ENCODE data around the gene RAB37.

Gene RAB37

GRCh38 chr17:74728033-74728701, 8.9 kb upstream of the RAB37 start:
- DNase-seq (ENCODE audit: low read depth, low spot score): no peak

- DNase-seq (ENCODE audit: low read depth, low spot score): no peak
Measured at GRCh38 chr17:74728702-74729075, 8.4 kb upstream of the RAB37 start.

GRCh38 chr17:74729368-74729767, 7.7 kb upstream of the RAB37 start:
- no peak for DNase-seq (ENCODE audit: low read depth, low spot score)

- DNase-seq (ENCODE audit: low read depth, low spot score): no peak
Measured at GRCh38 chr17:74729866-74730265, 7.2 kb upstream of the RAB37 start.

GRCh38 chr17:74730491-74731346, 6.3 kb upstream of the RAB37 start:
- no peak for DNase-seq (ENCODE audit: low read depth, low spot score)

- DNase-seq (ENCODE audit: low read depth, low spot score): no peak
Measured at GRCh38 chr17:74731347-74731605, 5.8 kb upstream of the RAB37 start.

GRCh38 chr17:74732042-74732867, 4.8 kb upstream of the RAB37 start:
- DNase-seq (ENCODE audit: low read depth, low spot score): no peak

GRCh38 chr17:74733365-74734122, 3.5 kb upstream of the RAB37 start:
- no peak for DNase-seq (ENCODE audit: low read depth, low spot score)

- DNase-seq (ENCODE audit: low read depth, low spot score): no peak
Measured at GRCh38 chr17:74734256-74734655, 2.8 kb upstream of the RAB37 start.

GRCh38 chr17:74737299-74738050, 419 bp downstream of the RAB37 start:
- no peak for DNase-seq (ENCODE audit: low read depth, low spot score)

- no peak for DNase-seq (ENCODE audit: low read depth, low spot score)
Measured at GRCh38 chr17:74738051-74738996, 1.3 kb downstream of the RAB37 start.

GRCh38 chr17:74739227-74739831, 2.3 kb downstream of the RAB37 start:
- no peak for DNase-seq (ENCODE audit: low read depth, low spot score)

- no peak for DNase-seq (ENCODE audit: low read depth, low spot score)
Measured at GRCh38 chr17:74740173-74740572, 3.1 kb downstream of the RAB37 start.

GRCh38 chr17:74740641-74741387, 3.8 kb downstream of the RAB37 start:
- no peak for DNase-seq (ENCODE audit: low read depth, low spot score)

- DNase-seq (ENCODE audit: low read depth, low spot score): no peak
Measured at GRCh38 chr17:74742153-74742515, 5.1 kb downstream of the RAB37 start.

GRCh38 chr17:74742978-74743545, 6.0 kb downstream of the RAB37 start:
- DNase-seq (ENCODE audit: low read depth, low spot score): no peak

GRCh38 chr17:74743755-74744154, 6.7 kb downstream of the RAB37 start:
- no peak for DNase-seq (ENCODE audit: low read depth, low spot score)

GRCh38 chr17:74744349-74744713, 7.3 kb downstream of the RAB37 start:
- DNase-seq (ENCODE audit: low read depth, low spot score): no peak
